H9 (cell line): ENCODE data around the gene CENPO. TPM values are rescaled to one million over a fixed set of nuclear protein-coding genes. Genes with fewer than 3 reads are reported as not detected.
A peak's percentile ranks its signal among the peaks of the same experiment; 100 is the strongest.
"Not testable (repeated sequence)": the region's sequence is repeated elsewhere in the genome, so short reads cannot be mapped to it uniquely, and the experiment has no call there.

Experiments used
- DNase-seq: peaks from one replicate; pipeline ENCODE4 v3.0.0-alpha.2; 2017
- H2AFZ ChIP-seq: one replicate; pipeline ENCODE4 v1.6.1; 2013; ENCODE audit warnings: mild to moderate bottlenecking, low read length, control low read depth, moderate library complexity
- H2AK5ac ChIP-seq: 2 replicates; pipeline ENCODE4 v1.6.1; 2013; ENCODE audit warnings: low read length, control low read depth, mixed read lengths; ENCODE audit not compliant: insufficient read length
- H2BK120ac ChIP-seq: one replicate; pipeline ENCODE4 v1.6.1; 2013; ENCODE audit warnings: low read depth, mild to moderate bottlenecking, low read length, control low read depth, inconsistent platforms; ENCODE audit not compliant: poor library complexity, severe bottlenecking
- H2BK12ac ChIP-seq: 2 replicates; pipeline ENCODE4 v1.6.1; 2013; ENCODE audit warnings: low read length, control low read depth, mixed read lengths, low read depth; ENCODE audit not compliant: insufficient read length
- H2BK15ac ChIP-seq: 2 replicates; pipeline ENCODE4 v1.6.1; 2013; ENCODE audit warnings: low read depth, low read length, control low read depth
- H2BK20ac ChIP-seq: one replicate; pipeline ENCODE4 v1.6.1; 2013; ENCODE audit warnings: low read depth, mild to moderate bottlenecking, low read length, control low read depth, inconsistent platforms; ENCODE audit not compliant: poor library complexity, severe bottlenecking
- H2BK5ac ChIP-seq: 2 replicates; pipeline ENCODE4 v1.6.1; 2013; ENCODE audit warnings: low read length, control low read depth, mixed read lengths; ENCODE audit not compliant: insufficient read length
- H3K14ac ChIP-seq: 2 replicates; pipeline ENCODE4 v1.6.1; 2013; ENCODE audit warnings: low read length, control low read depth; ENCODE audit not compliant: insufficient read depth
- H3K18ac ChIP-seq: 2 replicates; pipeline ENCODE4 v1.6.1; 2013; ENCODE audit warnings: low read depth, mild to moderate bottlenecking, mixed read lengths, low read length, control low read depth; ENCODE audit not compliant: insufficient read length
- H3K23ac ChIP-seq: 2 replicates; pipeline ENCODE4 v1.6.1; 2013; ENCODE audit warnings: low read length, control low read depth, mixed read lengths, low read depth; ENCODE audit not compliant: insufficient read length
- H3K23me2 ChIP-seq: 2 replicates; pipeline ENCODE4 v1.6.1; 2013; ENCODE audit warnings: low read depth, mild to moderate bottlenecking, mixed read lengths, low read length, control low read depth; ENCODE audit not compliant: insufficient read length, poor library complexity, severe bottlenecking
- H3K27ac ChIP-seq: 2 replicates; pipeline ENCODE4 v1.5.1; 2013; ENCODE audit warnings: low read length, control low read depth, mixed read lengths, low read depth; ENCODE audit not compliant: insufficient read length
- H3K27me3 ChIP-seq: 2 replicates; pipeline ENCODE4 v1.6.1; 2013; ENCODE audit warnings: low read length, control low read depth, inconsistent platforms; ENCODE audit not compliant: insufficient read depth
- H3K4ac ChIP-seq: 2 replicates; pipeline ENCODE4 v1.6.1; 2013; ENCODE audit warnings: low read depth, mild to moderate bottlenecking, control low read depth, inconsistent platforms, low read length, moderate library complexity
- H3K4me1 ChIP-seq: 2 replicates; pipeline ENCODE4 v1.6.1; 2013; ENCODE audit warnings: low read length, control low read depth, inconsistent platforms; ENCODE audit not compliant: insufficient read depth
- H3K4me2 ChIP-seq: 2 replicates; pipeline ENCODE4 v1.6.1; 2013; ENCODE audit warnings: low read length, control low read depth, mixed read lengths; ENCODE audit not compliant: insufficient read length, insufficient read depth
- H3K56ac ChIP-seq: 2 replicates; pipeline ENCODE4 v1.6.1; 2013; ENCODE audit warnings: low read depth, mild to moderate bottlenecking, mixed read lengths, low read length, control low read depth; ENCODE audit not compliant: insufficient read length
- H3K79me1 ChIP-seq: 2 replicates; pipeline ENCODE4 v1.6.1; 2013; ENCODE audit warnings: low read depth, mild to moderate bottlenecking, moderate library complexity, low read length, control low read depth, inconsistent platforms; ENCODE audit not compliant: insufficient read depth, poor library complexity, severe bottlenecking
- H3K79me2 ChIP-seq: 2 replicates; pipeline ENCODE4 v1.6.1; 2013; ENCODE audit warnings: low read length, control low read depth, inconsistent platforms; ENCODE audit not compliant: insufficient read depth
- H3K9ac ChIP-seq: 2 replicates; pipeline ENCODE4 v1.6.1; 2013; ENCODE audit warnings: low read length, control low read depth, mixed read lengths; ENCODE audit not compliant: insufficient read length; ENCODE audit errors: extremely low read depth
- H3K9me3 ChIP-seq: one replicate; pipeline ENCODE4 v1.6.1; 2013; ENCODE audit warnings: low read depth, low read length, inconsistent platforms; ENCODE audit not compliant: control insufficient read depth
- H3T11ph ChIP-seq: one replicate; pipeline ENCODE4 v1.6.1; 2013; ENCODE audit warnings: mild to moderate bottlenecking, low read length, control low read depth, inconsistent platforms
- H4K20me1 ChIP-seq: one replicate; pipeline ENCODE4 v1.6.1; 2013; ENCODE audit not compliant: control insufficient read depth, insufficient read length, insufficient read depth
- H4K5ac ChIP-seq: 2 replicates; pipeline ENCODE4 v1.6.1; 2013; ENCODE audit warnings: low read depth, mild to moderate bottlenecking, mixed read lengths, low read length, control low read depth; ENCODE audit not compliant: insufficient read length
- H4K8ac ChIP-seq: replicated peaks from 2 replicates; pipeline ENCODE4 v1.6.1; 2013; ENCODE audit warnings: low read length, control low read depth, mixed read lengths, low read depth; ENCODE audit not compliant: insufficient read length
- H4K91ac ChIP-seq: 2 replicates; pipeline ENCODE4 v1.6.1; 2013; ENCODE audit warnings: low read depth, mild to moderate bottlenecking, moderate library complexity, mixed read lengths, low read length, control low read depth; ENCODE audit not compliant: insufficient read length
- H3K27ac Mint-ChIP-seq, 3 experiments: 2 replicates in 2 of 3; 3 replicates in 1 of 3; pipeline ENCODE4 v1.8.0; 2020 to 2021; ENCODE audit warnings: mixed read lengths in 3 of 3, mild to moderate bottlenecking in 1 of 3, moderate library complexity in 1 of 3
- H3K27me3 Mint-ChIP-seq: 2 replicates; pipeline ENCODE4 v1.8.0; 2021; ENCODE audit warnings: low read depth, mild to moderate bottlenecking, moderate library complexity, mixed read lengths
- H3K36me3 Mint-ChIP-seq, 3 experiments: 2 replicates in 2 of 3; 3 replicates in 1 of 3; pipeline ENCODE4 v1.8.0; 2020 to 2021; ENCODE audit warnings: low read depth in 3 of 3, mixed read lengths in 3 of 3; ENCODE audit not compliant: insufficient read depth in 1 of 3
- H3K4me1 Mint-ChIP-seq, 2 experiments: 2 replicates each; pipeline ENCODE4 v1.8.0; 2020; ENCODE audit warnings: mixed read lengths in 2 of 2
- H3K4me3 Mint-ChIP-seq, 2 experiments: 2 replicates in 1 of 2; 3 replicates in 1 of 2; pipeline ENCODE4 v1.8.0; 2020 to 2021; ENCODE audit warnings: mild to moderate bottlenecking in 2 of 2, mixed read lengths in 2 of 2, moderate library complexity in 1 of 2
- H3K9me3 Mint-ChIP-seq, 2 experiments: 2 replicates in 1 of 2; 3 replicates in 1 of 2; pipeline ENCODE4 v1.8.0; 2020; ENCODE audit warnings: mild to moderate bottlenecking in 2 of 2, mixed read lengths in 2 of 2, moderate library complexity in 1 of 2
- CTCF ChIP-seq: fragments of 200-600 bp; sonication (generic); conservative IDR thresholded peaks from 3 replicates; pipeline ENCODE4 v1.8.0; 2021; ENCODE audit warnings: antibody characterized with exemption, mild to moderate bottlenecking
- WGBS: extraction: QIAGEN DNeasy Blood & Tissue Kit; methylation state at CpG from one replicate; pipeline ENCODE4 v1.1.7; 2013; ENCODE audit warnings: missing lambda C conversion rate, low lambda C conversion rate, mixed read lengths; ENCODE audit not compliant: insufficient read length; ENCODE audit errors: extremely low coverage; 5-methylcytosine and 5-hydroxymethylcytosine counted together
- total RNA-seq: library from RNA; stranded (reverse); gene quantifications from 2 replicates; pipeline ENCODE4 v1.2.1, GENCODE V29; 2021

Gene CENPO
- total RNA-seq, 1 experiment from 2014 or later = 49.5 TPM

- H3K27me3 ChIP-seq = no peaks in the 10 kb centered on the region
- no peak overlapping the region for H3K56ac ChIP-seq
- H3K36me3 Mint-ChIP-seq = peaks cover 42 to 46% (median 42%) of the 10 kb centered on the region in 3 experiments
- H2BK15ac ChIP-seq = no peak overlapping the region
- H3K23me2 ChIP-seq = no peaks in the 10 kb centered on the region
- no peaks in the 10 kb centered on the region for H3K9me3 ChIP-seq
- H3K27ac Mint-ChIP-seq = peak overlapping the region in 1 of 3 experiments; percentile 70; a peak in 1 of 7 replicates
- H4K91ac ChIP-seq = no peak overlapping the region
- H3K9ac ChIP-seq = no peak overlapping the region
- H2BK120ac ChIP-seq = no peak overlapping the region
- H3K9me3 Mint-ChIP-seq = peaks cover 0 to 7% of the 10 kb centered on the region in 2 experiments; a peak in 3 of 5 replicates
- no peak for TF ChIP-seq CTCF
- no peak for DNase-seq
- no peak overlapping the region for H3K4ac ChIP-seq
- no peak overlapping the region for H2BK20ac ChIP-seq
- H2AK5ac ChIP-seq = no peak overlapping the region
- H3K27me3 Mint-ChIP-seq = no peaks in the 10 kb centered on the region; the same call in none of the 2 replicates
- H3K79me1 ChIP-seq = no peaks in the 10 kb centered on the region
- H2BK5ac ChIP-seq = no peak overlapping the region
- H3K4me3 Mint-ChIP-seq = no peak overlapping the region
- no peak overlapping the region for H4K5ac ChIP-seq
- no peak overlapping the region for H2BK12ac ChIP-seq
- no peak overlapping the region for H3T11ph ChIP-seq
- no peak overlapping the region for H3K14ac ChIP-seq
- H3K4me1 Mint-ChIP-seq = peaks cover 22% of the 10 kb centered on the region in 2 experiments
- no peaks in the 10 kb centered on the region for H3K79me2 ChIP-seq
- H3K4me2 ChIP-seq = no peak overlapping the region
- H3K4me1 ChIP-seq = peaks cover 2% of the 10 kb centered on the region; the same call in 1 of the 2 replicates
- H4K20me1 ChIP-seq = no peaks in the 10 kb centered on the region
- H2AFZ ChIP-seq = no peak overlapping the region
- no CpG with 5 or more reads among the region's 20 CpGs for WGBS
- H3K27ac ChIP-seq = no peak overlapping the region
- no peak overlapping the region for H4K8ac ChIP-seq
- no peak overlapping the region for H3K18ac ChIP-seq
- H3K23ac ChIP-seq = no peak overlapping the region
These were observed 41.6 kb downstream of the CENPO start for GRCh38 chr2:24834733-24835395.

GRCh38 chr2:24835411-24835810 lies 42.2 kb downstream of the CENPO start:
- not testable (repeated sequence) for H3K9me3 ChIP-seq, H3K14ac ChIP-seq, H2BK15ac ChIP-seq, H3T11ph ChIP-seq, H3K4me2 ChIP-seq, H3K9ac ChIP-seq, H2BK12ac ChIP-seq, H2BK20ac ChIP-seq, H3K23me2 ChIP-seq, H3K4me3 Mint-ChIP-seq, H3K27ac Mint-ChIP-seq, H3K9me3 Mint-ChIP-seq, H4K91ac ChIP-seq, H4K8ac ChIP-seq, H4K20me1 ChIP-seq, H2AK5ac ChIP-seq, H4K5ac ChIP-seq, DNase-seq, H3K18ac ChIP-seq, H3K27me3 Mint-ChIP-seq, H3K56ac ChIP-seq, H3K79me2 ChIP-seq, H3K23ac ChIP-seq, H2BK5ac ChIP-seq, H3K79me1 ChIP-seq, H3K27me3 ChIP-seq, H2AFZ ChIP-seq, H3K4me1 ChIP-seq, H2BK120ac ChIP-seq, H3K4ac ChIP-seq, H3K27ac ChIP-seq
- H3K4me1 Mint-ChIP-seq = peaks cover 22% of the 10 kb centered on the region in 2 experiments
- WGBS = no CpG with 5 or more reads among the region's 8 CpGs
- peaks cover 42% of the 10 kb centered on the region in 3 experiments for H3K36me3 Mint-ChIP-seq
